ENCODE results near the gene CALML4. TPM values are rescaled to one million over a fixed set of nuclear protein-coding genes. Genes with fewer than 3 reads are reported as not detected.

CALML4 gene
- total RNA-seq, 1 donor from 2014 or later, result 22.7 TPM

- H3F3A ChIP-seq (ENCODE audit: low read depth), result peaks cover 8% of the 10 kb centered on the region
- TF ChIP-seq CTCF (IDR thresholded peaks at IDR 0.05) (no peak), EZH2 (IDR thresholded peaks at IDR 0.05) (no peak), EZH2phosphoT487 (IDR thresholded peaks at IDR 0.05) (no peak)
- H3K27me3 Mint-ChIP-seq (ENCODE audit: insufficient read depth, low read depth), result peaks cover 4% of the 10 kb centered on the region
- peaks cover 49% of the 10 kb centered on the region for H3K36me3 Mint-ChIP-seq
- peaks cover 8% of the 10 kb centered on the region for H3K36me3 ChIP-seq
- no peak overlapping the region for H2AFZ ChIP-seq (replicated peaks)
- no peaks in the 10 kb centered on the region for H3K9me3 ChIP-seq (ENCODE audit: low read depth)
- H3K4me2 ChIP-seq, result no peak overlapping the region
- H3K27ac Mint-ChIP-seq, result no peak overlapping the region
- no peaks in the 10 kb centered on the region for H3K27me3 ChIP-seq
- peaks cover 2% of the 10 kb centered on the region for H3K4me1 Mint-ChIP-seq
- no peak overlapping the region for H3K4me3 Mint-ChIP-seq
- no peaks in the 10 kb centered on the region for H4K20me1 ChIP-seq (ENCODE audit: low read depth)
- no peak overlapping the region for H3K9ac ChIP-seq
- H3K4me3 ChIP-seq, result no peak overlapping the region
- no peaks in the 10 kb centered on the region for H3K9me3 Mint-ChIP-seq
- no peak for DNase-seq (ENCODE audit: low spot score)
- H3K79me2 ChIP-seq (ENCODE audit: low read depth), result no peaks in the 10 kb centered on the region
- H3K27ac ChIP-seq, result no peak overlapping the region
- no peaks in the 10 kb centered on the region for H3K4me1 ChIP-seq
Observed at GRCh38 chr15:68186671-68187397, 18.3 kb downstream of the CALML4 start.

GRCh38 chr15:68184616-68185480 lies 20.3 kb downstream of the CALML4 start:
- Histone ChIP-seq H3K4me3 (no peak overlapping the region), H4K20me1 (ENCODE audit: low read depth) (no peaks in the 10 kb centered on the region), H3K27ac (no peak overlapping the region), H3K9ac (no peak overlapping the region), H3K9me3 (ENCODE audit: low read depth) (no peaks in the 10 kb centered on the region), H3K4me1 (no peaks in the 10 kb centered on the region), H3F3A (ENCODE audit: low read depth) (no peaks in the 10 kb centered on the region), H3K79me2 (ENCODE audit: low read depth) (no peaks in the 10 kb centered on the region), H3K27me3 (no peaks in the 10 kb centered on the region), H2AFZ (replicated peaks) (no peak overlapping the region), H3K4me2 (no peak overlapping the region), H3K36me3 (peaks cover 8% of the 10 kb centered on the region)
- no peak for DNase-seq (ENCODE audit: low spot score)
- Mint-ChIP-seq H3K36me3 (peaks cover 50% of the 10 kb centered on the region), H3K4me1 (peaks cover 2% of the 10 kb centered on the region), H3K27ac (no peak overlapping the region), H3K27me3 (ENCODE audit: insufficient read depth, low read depth) (peaks cover 4% of the 10 kb centered on the region), H3K9me3 (no peaks in the 10 kb centered on the region), H3K4me3 (no peak overlapping the region)
- no peak for TF ChIP-seq CTCF (IDR thresholded peaks at IDR 0.05)
- TF ChIP-seq EZH2phosphoT487 (IDR thresholded peaks at IDR 0.05), result no peak
- TF ChIP-seq EZH2 (IDR thresholded peaks at IDR 0.05), result no peak

- no peaks in the 10 kb centered on the region for H3K27me3 ChIP-seq
- no peaks in the 10 kb centered on the region for H3K9me3 Mint-ChIP-seq
- H4K20me1 ChIP-seq (ENCODE audit: low read depth), result no peaks in the 10 kb centered on the region
Observed at GRCh38 chr15:68183616-68184315, 21.4 kb downstream of the CALML4 start.

More at GRCh38 chr15:68183616-68184315, 21.4 kb downstream of the CALML4 start:
- peaks cover 2% of the 10 kb centered on the region for H3K4me1 Mint-ChIP-seq
- Histone ChIP-seq H3K9me3 (ENCODE audit: low read depth) (no peaks in the 10 kb centered on the region), H3K27ac (no peak overlapping the region), H2AFZ (replicated peaks) (no peak overlapping the region), H3K36me3 (peaks cover 8% of the 10 kb centered on the region), H3K4me3 (no peak overlapping the region), H3K9ac (no peak overlapping the region), H3K4me1 (no peaks in the 10 kb centered on the region), H3K4me2 (no peak overlapping the region), H3F3A (ENCODE audit: low read depth) (no peaks in the 10 kb centered on the region), H3K79me2 (ENCODE audit: low read depth) (no peaks in the 10 kb centered on the region)
- TF ChIP-seq EZH2 (IDR thresholded peaks at IDR 0.05) (no peak), EZH2phosphoT487 (IDR thresholded peaks at IDR 0.05) (no peak), CTCF (IDR thresholded peaks at IDR 0.05) (no peak)
- H3K36me3 Mint-ChIP-seq, result peaks cover 44% of the 10 kb centered on the region
- DNase-seq (ENCODE audit: low spot score), result no peak
- no peak overlapping the region for H3K4me3 Mint-ChIP-seq
- H3K27ac Mint-ChIP-seq, result no peak overlapping the region
- H3K27me3 Mint-ChIP-seq (ENCODE audit: insufficient read depth, low read depth), result peaks cover 4% of the 10 kb centered on the region

Data from neural progenitor cell (in vitro differentiated cells).